Progenitor cell of endocrine pancreas (in vitro differentiated cells): Measurements from ENCODE around the gene WFDC2. TPM values are rescaled to one million over a fixed set of nuclear protein-coding genes. Genes with fewer than 3 reads are reported as not detected.

Experiments
- DNase-seq: peaks from one replicate; pipeline ENCODE4 v3.0.0; 2021; ENCODE audit warnings: low spot score; ENCODE audit not compliant: unreplicated experiment
- H3K27ac Mint-ChIP-seq: 2 replicates; pipeline ENCODE4 v1.8.0; 2021; ENCODE audit warnings: mild to moderate bottlenecking, moderate library complexity, mixed read lengths
- H3K27me3 Mint-ChIP-seq: 2 replicates; pipeline ENCODE4 v1.8.0; 2021; ENCODE audit warnings: mixed read lengths
- H3K36me3 Mint-ChIP-seq: 2 replicates; pipeline ENCODE4 v1.8.0; 2022; ENCODE audit warnings: mixed read lengths; ENCODE audit not compliant: insufficient read depth
- H3K4me1 Mint-ChIP-seq: 2 replicates; pipeline ENCODE4 v1.8.0; 2021; ENCODE audit warnings: low read depth, mixed read lengths
- H3K4me3 Mint-ChIP-seq: 2 replicates; pipeline ENCODE4 v1.8.0; 2021; ENCODE audit warnings: low read depth, mild to moderate bottlenecking, moderate library complexity, mixed read lengths
- H3K9me3 Mint-ChIP-seq: 2 replicates; pipeline ENCODE4 v1.8.0; 2021; ENCODE audit warnings: low read depth, mixed read lengths
- total RNA-seq: library from RNA; stranded (reverse); gene quantifications from 2 replicates; pipeline ENCODE4 v1.2.1, GENCODE V29; 2021
- TF ChIP-seq, protein P1 (sequence below): fragments of 200-600 bp; sonication (generic); IDR thresholded peaks from one replicate; pipeline ENCODE4 v1.5.0; 2021; ENCODE audit warnings: antibody characterized with exemption, mild to moderate bottlenecking; ENCODE audit not compliant: unreplicated experiment

Gene WFDC2
- total RNA-seq, 1 donor from 2014 or later: 161 TPM

- no peaks in the 10 kb centered on the region for H3K9me3 Mint-ChIP-seq
- H3K36me3 Mint-ChIP-seq: no peaks in the 10 kb centered on the region
- H3K4me1 Mint-ChIP-seq: peaks cover 17% of the 10 kb centered on the region
- H3K27ac Mint-ChIP-seq: no peak overlapping the region
- TF ChIP-seq, protein P1, sequence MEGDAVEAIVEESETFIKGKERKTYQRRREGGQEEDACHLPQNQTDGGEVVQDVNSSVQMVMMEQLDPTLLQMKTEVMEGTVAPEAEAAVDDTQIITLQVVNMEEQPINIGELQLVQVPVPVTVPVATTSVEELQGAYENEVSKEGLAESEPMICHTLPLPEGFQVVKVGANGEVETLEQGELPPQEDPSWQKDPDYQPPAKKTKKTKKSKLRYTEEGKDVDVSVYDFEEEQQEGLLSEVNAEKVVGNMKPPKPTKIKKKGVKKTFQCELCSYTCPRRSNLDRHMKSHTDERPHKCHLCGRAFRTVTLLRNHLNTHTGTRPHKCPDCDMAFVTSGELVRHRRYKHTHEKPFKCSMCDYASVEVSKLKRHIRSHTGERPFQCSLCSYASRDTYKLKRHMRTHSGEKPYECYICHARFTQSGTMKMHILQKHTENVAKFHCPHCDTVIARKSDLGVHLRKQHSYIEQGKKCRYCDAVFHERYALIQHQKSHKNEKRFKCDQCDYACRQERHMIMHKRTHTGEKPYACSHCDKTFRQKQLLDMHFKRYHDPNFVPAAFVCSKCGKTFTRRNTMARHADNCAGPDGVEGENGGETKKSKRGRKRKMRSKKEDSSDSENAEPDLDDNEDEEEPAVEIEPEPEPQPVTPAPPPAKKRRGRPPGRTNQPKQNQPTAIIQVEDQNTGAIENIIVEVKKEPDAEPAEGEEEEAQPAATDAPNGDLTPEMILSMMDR: no peak
- H3K27me3 Mint-ChIP-seq: no peaks in the 10 kb centered on the region
- H3K4me3 Mint-ChIP-seq: no peak overlapping the region
- DNase-seq: no peak
Measured at GRCh38 chr20:45463709-45464108, 5.8 kb upstream of the WFDC2 start.

GRCh38 chr20:45465491-45466266 is 3.9 kb upstream of the WFDC2 start:
- peak overlapping the region; percentile 34 for H3K27ac Mint-ChIP-seq
- H3K4me3 Mint-ChIP-seq: no peak overlapping the region
- H3K4me1 Mint-ChIP-seq: peaks cover 22% of the 10 kb centered on the region
- no peaks in the 10 kb centered on the region for H3K9me3 Mint-ChIP-seq
- H3K27me3 Mint-ChIP-seq: no peaks in the 10 kb centered on the region
- H3K36me3 Mint-ChIP-seq: no peaks in the 10 kb centered on the region
- no peak for DNase-seq
- TF ChIP-seq, protein P1: no peak

- Mint-ChIP-seq H3K4me3 (no peak overlapping the region), H3K36me3 (peaks cover 6% of the 10 kb centered on the region), H3K27ac (no peak overlapping the region), H3K4me1 (peaks cover 28% of the 10 kb centered on the region), H3K9me3 (no peaks in the 10 kb centered on the region), H3K27me3 (no peaks in the 10 kb centered on the region)
- no peak for DNase-seq
- TF ChIP-seq, protein P1: no peak
Measured at GRCh38 chr20:45467172-45467571, 2.4 kb upstream of the WFDC2 start.

DNA sequence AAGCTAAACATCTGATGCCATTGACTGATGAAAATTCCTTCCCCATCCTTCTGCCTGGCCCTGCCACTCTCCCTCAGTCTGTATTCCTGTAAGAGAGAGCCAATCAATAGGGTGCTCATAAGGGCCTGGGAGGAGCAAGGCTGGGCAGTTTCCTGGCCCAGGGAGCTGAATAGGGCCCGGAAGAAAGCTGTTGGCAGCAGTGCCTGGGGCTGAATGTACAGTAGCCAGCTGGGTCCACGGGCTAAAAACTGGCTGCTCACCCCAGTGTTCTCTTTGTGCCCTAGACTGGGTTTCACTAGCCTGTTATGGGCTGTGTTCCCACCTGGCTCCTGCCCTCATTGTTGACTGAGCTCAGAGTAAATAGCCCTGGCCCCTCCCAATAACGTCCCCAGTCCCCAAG is 1.7 kb upstream of the WFDC2 start:
- Mint-ChIP-seq H3K4me3 (no peak overlapping the region), H3K4me1 (peaks cover 29% of the 10 kb centered on the region), H3K27me3 (no peaks in the 10 kb centered on the region), H3K36me3 (peaks cover 10% of the 10 kb centered on the region), H3K9me3 (no peaks in the 10 kb centered on the region), H3K27ac (no peak overlapping the region)
- TF ChIP-seq, protein P1: no peak
- DNase-seq: no peak

GRCh38 chr20:45470262-45470931 is 844 bp downstream of the WFDC2 start:
- Mint-ChIP-seq H3K4me3 (peak overlapping the region; percentile 82), H3K27me3 (no peaks in the 10 kb centered on the region), H3K27ac (peak overlapping the region; percentile 94), H3K4me1 (peaks cover 36% of the 10 kb centered on the region), H3K9me3 (peaks cover 7% of the 10 kb centered on the region), H3K36me3 (peaks cover 12% of the 10 kb centered on the region)
- DNase-seq: peak; percentile 56
- TF ChIP-seq, protein P1: no peak
